ENCODE measurements around the gene PCP2.

Gene PCP2

GRCh38 chr19:7633698-7634097, at the start of gene PCP2:
TSS of gene PCP2 (minus strand) at chr19:7633719. CDS start at chr19:7633457, 262 bp downstream.
- TF ChIP-seq CTCF (IDR thresholded peaks at IDR 0.05; ENCODE audit: low read depth, low read length) = no peak

GRCh38 chr19:7682175-7682855, 48.8 kb upstream of the PCP2 start:
- peak overlapping the region; percentile 99 for H3K4me3 ChIP-seq (ENCODE audit: low read depth, low read length)
- no peak for TF ChIP-seq CTCF (IDR thresholded peaks at IDR 0.05; ENCODE audit: low read depth, low read length)

More at GRCh38 chr19:7633698-7634097, at the start of gene PCP2:
- no peak within 1 kb of the TSS for H3K4me3 ChIP-seq (ENCODE audit: low read depth, low read length)

- H3K4me3 ChIP-seq (ENCODE audit: low read depth, low read length) = peak overlapping the region; percentile 99
- TF ChIP-seq CTCF (IDR thresholded peaks at IDR 0.05; ENCODE audit: low read depth, low read length) = peak; percentile 51
Measured at GRCh38 chr19:7681340-7682174, 48.0 kb upstream of the PCP2 start.

GRCh38 chr19:7680606-7681339, 47.3 kb upstream of the PCP2 start, which contains the start of gene TRAPPC5:
TSS of gene TRAPPC5 (plus strand) at chr19:7680833. CDS start at chr19:7682254, 1,421 bp downstream.
- TF ChIP-seq CTCF (IDR thresholded peaks at IDR 0.05; ENCODE audit: low read depth, low read length) = peak; percentile 54
- peak within 1 kb of the TSS; percentile 99 for H3K4me3 ChIP-seq (ENCODE audit: low read depth, low read length)

GRCh38 chr19:7679771-7680605, 46.5 kb upstream of the PCP2 start:
- TF ChIP-seq CTCF (IDR thresholded peaks at IDR 0.05; ENCODE audit: low read depth, low read length) = no peak
- peak overlapping the region; percentile 99 for H3K4me3 ChIP-seq (ENCODE audit: low read depth, low read length)

GRCh38 chr19:7678971-7679751, 45.6 kb upstream of the PCP2 start:
- no peak overlapping the region for H3K4me3 ChIP-seq (ENCODE audit: low read depth, low read length)
- no peak for TF ChIP-seq CTCF (IDR thresholded peaks at IDR 0.05; ENCODE audit: low read depth, low read length)
